ENCODE measurements around the gene RGS6.

DNA sequence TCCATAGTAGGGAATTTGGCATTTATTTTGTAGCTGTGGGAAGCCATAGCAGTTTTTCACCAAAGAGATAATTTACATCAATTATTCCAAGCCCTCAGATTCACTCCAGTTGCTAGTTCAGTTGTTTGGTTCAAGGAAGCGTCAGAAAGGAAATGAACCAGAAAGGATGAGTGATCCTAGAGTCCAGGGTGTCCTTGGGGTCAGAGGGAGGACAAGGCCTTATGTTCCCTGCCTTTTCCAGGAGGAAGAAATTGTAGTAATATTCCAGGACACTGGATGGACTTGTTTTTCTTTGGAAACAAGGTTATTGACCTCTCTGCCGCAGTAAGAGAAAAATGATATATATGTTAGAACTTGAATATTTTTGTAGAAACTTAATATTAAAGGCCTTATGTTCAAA lies 409.5 kb downstream of the RGS6 start:
- no peak for TF ChIP-seq POLR2A (IDR thresholded peaks at IDR 0.05)
- no peak for TF ChIP-seq CTCF (IDR thresholded peaks at IDR 0.05)
- TF ChIP-seq POLR2AphosphoS5 (IDR thresholded peaks at IDR 0.05) = no peak

All from breast epithelium (tissue), 3 donors.